ENCODE measurements around the gene CEP41. TPM values are rescaled to one million over a fixed set of nuclear protein-coding genes. Genes with fewer than 3 reads are reported as not detected.
"Not testable (repeated sequence)": the region's sequence is repeated elsewhere in the genome, so short reads cannot be mapped to it uniquely, and the experiment has no call there.

CEP41 gene
- total and polyA plus RNA-seq, 5 donors from 2014 or later = 4.1 to 22.0 (median 12.7) TPM

GRCh38 chr7:130454959-130455358 lies 14.1 kb upstream of the CEP41 start:
- Histone ChIP-seq H3K27ac (ENCODE audit: insufficient read depth, low read length, poor library complexity, severe bottlenecking) (no peak overlapping the region), H3K9me3 (ENCODE audit: control insufficient read depth in 2 of 2, low read length in 2 of 2) (peaks cover 5 to 8% of the 10 kb centered on the region in 2 experiments), H3K4me3 (ENCODE audit: low read depth, low read length) (no peak overlapping the region), H3K4me1 (ENCODE audit: control insufficient read depth, insufficient read depth, low read length, poor library complexity, severe bottlenecking) (peaks cover 12% of the 10 kb centered on the region), H3K36me3 (ENCODE audit: control insufficient read depth, insufficient read depth, low read length) (no peaks in the 10 kb centered on the region), H3K27me3 (ENCODE audit: control insufficient read depth, insufficient read depth, low read length) (peaks cover 4% of the 10 kb centered on the region)
- Mint-ChIP-seq H3K4me1 (peaks cover 6 to 13% (median 6%) of the 10 kb centered on the region in 4 donors), H3K4me3 (no peak overlapping the region), H3K27ac (no peak overlapping the region), H3K36me3 (no peaks in the 10 kb centered on the region), H3K9me3 (peaks cover 0 to 11% (median 5%) of the 10 kb centered on the region in 7 donors), H3K27me3 (peaks cover 12% of the 10 kb centered on the region)
- ATAC-seq (ENCODE audit: low read depth in 2 of 2) (no peak), DNase-seq (no peak)

- H3K4me1 ChIP-seq (ENCODE audit: control insufficient read depth, insufficient read depth, low read length, poor library complexity, severe bottlenecking) = peaks cover 5% of the 10 kb centered on the region
- H3K4me3 ChIP-seq (ENCODE audit: low read depth, low read length) = no peak overlapping the region
- H3K27me3 Mint-ChIP-seq = peaks cover 22% of the 10 kb centered on the region
- ATAC-seq (ENCODE audit: low read depth in 2 of 2) = no peak
- H3K36me3 Mint-ChIP-seq = no peaks in the 10 kb centered on the region
- H3K4me3 Mint-ChIP-seq = no peak overlapping the region
- H3K27me3 ChIP-seq (ENCODE audit: control insufficient read depth, insufficient read depth, low read length) = peaks cover 3% of the 10 kb centered on the region
- H3K9me3 Mint-ChIP-seq = peaks cover 0 to 7% (median 4%) of the 10 kb centered on the region in 7 donors
- H3K4me1 Mint-ChIP-seq = peaks cover under 1 to 4% (median under 1%) of the 10 kb centered on the region in 4 donors
- no peak for DNase-seq
- H3K36me3 ChIP-seq (ENCODE audit: control insufficient read depth, insufficient read depth, low read length) = no peaks in the 10 kb centered on the region
- H3K27ac ChIP-seq (ENCODE audit: insufficient read depth, low read length, poor library complexity, severe bottlenecking) = no peak overlapping the region
- H3K9me3 ChIP-seq (ENCODE audit: control insufficient read depth in 2 of 2, low read length in 2 of 2) = peaks cover 0 to 4% of the 10 kb centered on the region in 2 experiments
- H3K27ac Mint-ChIP-seq = no peak overlapping the region
These were observed 12.1 kb upstream of the CEP41 start for GRCh38 chr7:130452951-130453350.

- H3K9me3 ChIP-seq (ENCODE audit: control insufficient read depth in 2 of 2, low read length in 2 of 2); H3K27ac Mint-ChIP-seq: not testable (repeated sequence)
- H3K27me3 Mint-ChIP-seq = peaks cover 28% of the 10 kb centered on the region
These were observed 10.5 kb upstream of the CEP41 start for GRCh38 chr7:130451344-130451743.

GRCh38 chr7:130446259-130446658 lies 5.4 kb upstream of the CEP41 start:
- ATAC-seq (ENCODE audit: low read depth in 2 of 2) (no peak), DNase-seq (no peak)
- H3K36me3 Mint-ChIP-seq = no peaks in the 10 kb centered on the region
- H3K4me3 Mint-ChIP-seq = no peak overlapping the region
- H3K27me3 Mint-ChIP-seq = peaks cover 27% of the 10 kb centered on the region
- H3K4me1 ChIP-seq (ENCODE audit: control insufficient read depth, insufficient read depth, low read length, poor library complexity, severe bottlenecking) = peaks cover 6% of the 10 kb centered on the region
- H3K27ac ChIP-seq (ENCODE audit: insufficient read depth, low read length, poor library complexity, severe bottlenecking) = no peak overlapping the region
- peaks cover 0 to 8% of the 10 kb centered on the region in 2 experiments for H3K9me3 ChIP-seq (ENCODE audit: control insufficient read depth in 2 of 2, low read length in 2 of 2)
- peaks cover 0 to 11% (median 1%) of the 10 kb centered on the region in 7 donors for H3K9me3 Mint-ChIP-seq
- H3K36me3 ChIP-seq (ENCODE audit: control insufficient read depth, insufficient read depth, low read length) = no peaks in the 10 kb centered on the region
- H3K4me3 ChIP-seq (ENCODE audit: low read depth, low read length) = no peak overlapping the region
- H3K27ac Mint-ChIP-seq = peak overlapping the region in 1 of 3 donors; percentile 13
- peaks cover 0 to 15% (median 3%) of the 10 kb centered on the region in 4 donors for H3K4me1 Mint-ChIP-seq
- H3K27me3 ChIP-seq (ENCODE audit: control insufficient read depth, insufficient read depth, low read length) = peaks cover 7% of the 10 kb centered on the region

More at GRCh38 chr7:130451344-130451743, 10.5 kb upstream of the CEP41 start:
- not testable (repeated sequence) for H3K4me1 ChIP-seq (ENCODE audit: control insufficient read depth, insufficient read depth, low read length, poor library complexity, severe bottlenecking); H3K4me3 Mint-ChIP-seq; H3K4me1 Mint-ChIP-seq; H3K4me3 ChIP-seq (ENCODE audit: low read depth, low read length); ATAC-seq (ENCODE audit: low read depth in 2 of 2); H3K27me3 ChIP-seq (ENCODE audit: control insufficient read depth, insufficient read depth, low read length); DNase-seq; H3K27ac ChIP-seq (ENCODE audit: insufficient read depth, low read length, poor library complexity, severe bottlenecking); H3K36me3 ChIP-seq (ENCODE audit: control insufficient read depth, insufficient read depth, low read length); H3K36me3 Mint-ChIP-seq
- H3K9me3 Mint-ChIP-seq = peaks cover 0 to 11% (median 4%) of the 10 kb centered on the region in 7 donors

- Mint-ChIP-seq H3K27ac (no peak overlapping the region), H3K27me3 (peaks cover 20% of the 10 kb centered on the region), H3K36me3 (no peaks in the 10 kb centered on the region), H3K4me3 (peak overlapping the region in 1 of 4 donors; percentile 53), H3K4me1 (peaks cover 0 to 24% (median 8%) of the 10 kb centered on the region in 4 donors), H3K9me3 (peaks cover 0 to 11% (median 1%) of the 10 kb centered on the region in 7 donors)
- H3K36me3 ChIP-seq (ENCODE audit: control insufficient read depth, insufficient read depth, low read length) = no peaks in the 10 kb centered on the region
- H3K9me3 ChIP-seq (ENCODE audit: control insufficient read depth in 2 of 2, low read length in 2 of 2) = peaks cover 0 to 8% of the 10 kb centered on the region in 2 experiments
- DNase-seq (no peak), ATAC-seq (ENCODE audit: low read depth in 2 of 2) (no peak)
- H3K4me1 ChIP-seq (ENCODE audit: control insufficient read depth, insufficient read depth, low read length, poor library complexity, severe bottlenecking) = peaks cover 12% of the 10 kb centered on the region
- H3K27me3 ChIP-seq (ENCODE audit: control insufficient read depth, insufficient read depth, low read length) = peaks cover 7% of the 10 kb centered on the region
- H3K27ac ChIP-seq (ENCODE audit: insufficient read depth, low read length, poor library complexity, severe bottlenecking) = no peak overlapping the region
- no peak overlapping the region for H3K4me3 ChIP-seq (ENCODE audit: low read depth, low read length)
These were observed 4.1 kb upstream of the CEP41 start for GRCh38 chr7:130444751-130445407.

- Histone ChIP-seq H3K4me1 (ENCODE audit: control insufficient read depth, insufficient read depth, low read length, poor library complexity, severe bottlenecking) (peaks cover 12% of the 10 kb centered on the region), H3K4me3 (ENCODE audit: low read depth, low read length) (no peak overlapping the region), H3K27ac (ENCODE audit: insufficient read depth, low read length, poor library complexity, severe bottlenecking) (no peak overlapping the region), H3K27me3 (ENCODE audit: control insufficient read depth, insufficient read depth, low read length) (peaks cover 7% of the 10 kb centered on the region), H3K9me3 (ENCODE audit: control insufficient read depth in 2 of 2, low read length in 2 of 2) (peaks cover 0 to 8% of the 10 kb centered on the region in 2 experiments), H3K36me3 (ENCODE audit: control insufficient read depth, insufficient read depth, low read length) (no peaks in the 10 kb centered on the region)
- Mint-ChIP-seq H3K4me3 (peak overlapping the region in 1 of 4 donors; percentile 53), H3K27me3 (peaks cover 17% of the 10 kb centered on the region), H3K9me3 (peaks cover 0 to 11% (median 1%) of the 10 kb centered on the region in 7 donors), H3K27ac (no peak overlapping the region), H3K36me3 (no peaks in the 10 kb centered on the region), H3K4me1 (peaks cover 0 to 30% (median 8%) of the 10 kb centered on the region in 4 donors)
- DNase-seq (no peak), ATAC-seq (ENCODE audit: low read depth in 2 of 2) (no peak)
These were observed 3.4 kb upstream of the CEP41 start for GRCh38 chr7:130444234-130444633.

GRCh38 chr7:130442601-130443000 lies 1.8 kb upstream of the CEP41 start:
- H3K27ac Mint-ChIP-seq = no peak overlapping the region
- peaks cover 0 to 2% (median 0%) of the 10 kb centered on the region in 7 donors for H3K9me3 Mint-ChIP-seq
- H3K9me3 ChIP-seq (ENCODE audit: control insufficient read depth in 2 of 2, low read length in 2 of 2) = peaks cover 0 to under 1% of the 10 kb centered on the region in 2 experiments
- H3K27me3 ChIP-seq (ENCODE audit: control insufficient read depth, insufficient read depth, low read length) = peaks cover 3% of the 10 kb centered on the region
- no peak overlapping the region for H3K27ac ChIP-seq (ENCODE audit: insufficient read depth, low read length, poor library complexity, severe bottlenecking)
- H3K4me3 Mint-ChIP-seq = no peak overlapping the region
- DNase-seq = no peak
- no peak overlapping the region for H3K4me3 ChIP-seq (ENCODE audit: low read depth, low read length)
- H3K4me1 Mint-ChIP-seq = peaks cover 0 to 36% (median 8%) of the 10 kb centered on the region in 4 donors
- peaks cover 3% of the 10 kb centered on the region for H3K36me3 Mint-ChIP-seq
- H3K36me3 ChIP-seq (ENCODE audit: control insufficient read depth, insufficient read depth, low read length) = no peaks in the 10 kb centered on the region
- no peak for ATAC-seq (ENCODE audit: low read depth in 2 of 2)
- peaks cover 11% of the 10 kb centered on the region for H3K27me3 Mint-ChIP-seq
- H3K4me1 ChIP-seq (ENCODE audit: control insufficient read depth, insufficient read depth, low read length, poor library complexity, severe bottlenecking) = peaks cover 12% of the 10 kb centered on the region
